Activated naive CD4-positive, alpha-beta T cell treated with anti-CD3 and anti-CD28 coated beads, Interleukin-2, amount 10 ng/mL, durations not matched to agents 7 days and 5 days (primary cell): ENCODE measurements around the gene ZIM2.
"Not testable (repeated sequence)": the region's sequence is repeated elsewhere in the genome, so short reads cannot be mapped to it uniquely, and the experiment has no call there.

Experiments used
- CTCF ChIA-PET: fragments of 350-600 bp; sonication (Branson Sonifier 250); formaldehyde crosslinking; loops from one replicate; lab custom pipeline; 2021; ENCODE audit warnings: antibody characterized with exemption; lab: Charles Lee
- DNase-seq: peaks from one replicate; pipeline ENCODE4 v3.0.0-alpha.2; 2020
- H3K27ac Mint-ChIP-seq: one replicate; pipeline ENCODE4 v1.8.0; 2021; ENCODE audit warnings: mild to moderate bottlenecking, moderate library complexity, mixed read lengths
- H3K27me3 Mint-ChIP-seq: one replicate; pipeline ENCODE4 v1.8.0; 2021; ENCODE audit warnings: mild to moderate bottlenecking, mixed read lengths
- H3K36me3 Mint-ChIP-seq: one replicate; pipeline ENCODE4 v1.8.0; 2021; ENCODE audit warnings: mixed read lengths
- H3K4me1 Mint-ChIP-seq: one replicate; pipeline ENCODE4 v1.8.0; 2021; ENCODE audit warnings: mixed read lengths
- H3K4me3 Mint-ChIP-seq: one replicate; pipeline ENCODE4 v1.8.0; 2021; ENCODE audit warnings: mild to moderate bottlenecking, moderate library complexity, mixed read lengths
- H3K9me3 Mint-ChIP-seq: one replicate; pipeline ENCODE4 v1.8.0; 2021; ENCODE audit warnings: mixed read lengths

The ZIM2 gene

GRCh38 chr19:56840451-56841192 lies at the start of gene ZIM2, which contains the start of gene PEG3:
Gene ZIM2, minus strand, starts transcription at chr19:56840726. Its CDS starts 16,449 bp downstream, at chr19:56824277.
Gene PEG3, minus strand, starts transcription at chr19:56840726. Its CDS starts 16,071 bp downstream, at chr19:56824655.
- no peak for DNase-seq
- peak within 1 kb of the TSS; percentile 33 for H3K27ac Mint-ChIP-seq
- CTCF ChIA-PET, result no interaction called here
- H3K36me3 Mint-ChIP-seq, result peaks cover 10% of the 10 kb centered on the region
- no peak within 1 kb of the TSS for H3K4me3 Mint-ChIP-seq
- H3K9me3 Mint-ChIP-seq, result peaks cover 40% of the 10 kb centered on the region
- H3K27me3 Mint-ChIP-seq, result no peaks in the 10 kb centered on the region
- H3K4me1 Mint-ChIP-seq, result no peaks in the 10 kb centered on the region

- no peaks in the 10 kb centered on the region for H3K4me1 Mint-ChIP-seq
- peaks cover under 1% of the 10 kb centered on the region for H3K36me3 Mint-ChIP-seq
- no peak for DNase-seq
Observed at GRCh38 chr19:56885173-56885985, 44.9 kb upstream of the ZIM2 start.

DNA sequence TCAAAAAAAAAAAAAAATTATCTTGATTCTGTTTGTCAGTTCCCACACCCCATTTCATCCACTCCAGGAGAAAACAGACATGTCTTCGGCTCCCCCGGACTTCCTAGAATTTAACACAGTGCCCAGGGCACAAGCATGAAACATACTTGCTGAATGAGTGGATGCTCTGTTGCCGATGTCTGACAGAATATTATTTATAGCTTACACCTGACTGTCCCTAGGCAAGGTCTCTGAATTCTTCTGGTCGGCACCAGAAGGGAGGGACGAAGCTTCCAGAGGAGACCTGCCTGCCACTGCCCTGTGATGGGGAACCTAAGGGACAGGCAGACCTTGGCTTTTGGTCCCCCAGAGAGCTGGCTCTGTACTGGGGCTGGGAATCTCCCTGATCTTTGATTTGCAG lies 43.9 kb upstream of the ZIM2 start:
- Mint-ChIP-seq H3K36me3 (no peaks in the 10 kb centered on the region), H3K27me3 (no peaks in the 10 kb centered on the region), H3K4me1 (no peaks in the 10 kb centered on the region), H3K27ac (no peak overlapping the region), H3K9me3 (peaks cover 56% of the 10 kb centered on the region), H3K4me3 (no peak overlapping the region)
- CTCF ChIA-PET, result no interaction called here
- DNase-seq, result no peak

More at GRCh38 chr19:56885173-56885985, 44.9 kb upstream of the ZIM2 start:
- no peaks in the 10 kb centered on the region for H3K27me3 Mint-ChIP-seq
- peaks cover 55% of the 10 kb centered on the region for H3K9me3 Mint-ChIP-seq
- no peak overlapping the region for H3K4me3 Mint-ChIP-seq
- H3K27ac Mint-ChIP-seq, result no peak overlapping the region
- CTCF ChIA-PET, result no interaction called here

- no peaks in the 10 kb centered on the region for H3K4me1 Mint-ChIP-seq
- no peak overlapping the region for H3K27ac Mint-ChIP-seq
- no peaks in the 10 kb centered on the region for H3K36me3 Mint-ChIP-seq
- no peak overlapping the region for H3K4me3 Mint-ChIP-seq
- no peaks in the 10 kb centered on the region for H3K27me3 Mint-ChIP-seq
- CTCF ChIA-PET, result no interaction called here
- DNase-seq, result no peak
- peaks cover 51% of the 10 kb centered on the region for H3K9me3 Mint-ChIP-seq
Observed at GRCh38 chr19:56880592-56881190, 40.2 kb upstream of the ZIM2 start.

DNA sequence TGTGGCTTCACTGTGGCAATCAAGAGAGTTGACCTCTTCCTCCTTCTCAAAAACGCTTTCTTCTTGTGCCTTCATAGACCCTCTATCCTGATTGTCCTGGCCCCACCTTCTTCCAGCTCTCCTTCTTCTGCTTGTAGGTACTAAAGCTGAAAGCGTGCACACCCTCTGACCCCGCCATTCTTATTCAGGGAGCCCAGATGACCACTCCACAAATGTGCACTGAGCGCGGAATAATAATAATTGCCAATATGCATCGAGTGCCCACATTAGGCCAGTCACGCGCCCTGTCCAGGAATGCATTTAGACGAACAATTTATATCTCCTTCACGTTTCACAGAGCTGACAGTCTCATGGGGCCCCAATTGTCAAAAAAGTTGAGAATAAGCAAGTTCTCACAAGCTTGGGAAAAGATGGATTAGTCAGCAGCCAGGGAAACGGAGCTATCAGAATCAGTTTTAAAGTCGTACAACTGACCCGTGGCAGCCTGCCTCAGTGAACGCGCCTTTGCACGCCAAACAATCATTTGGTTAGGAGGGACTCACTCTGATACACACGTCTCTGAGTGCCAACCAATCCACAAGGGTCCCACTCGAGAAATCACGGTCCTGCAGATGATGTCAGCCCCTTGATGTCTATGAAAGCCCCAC lies 36.7 kb upstream of the ZIM2 start:
- H3K9me3 Mint-ChIP-seq, result peaks cover 57% of the 10 kb centered on the region
- DNase-seq, result no peak
- H3K27ac Mint-ChIP-seq, result no peak overlapping the region
- no peaks in the 10 kb centered on the region for H3K36me3 Mint-ChIP-seq
- no peaks in the 10 kb centered on the region for H3K4me1 Mint-ChIP-seq
- CTCF ChIA-PET, result no interaction called here
- H3K4me3 Mint-ChIP-seq, result no peak overlapping the region
- no peaks in the 10 kb centered on the region for H3K27me3 Mint-ChIP-seq

- peaks cover 59% of the 10 kb centered on the region for H3K9me3 Mint-ChIP-seq
- H3K27ac Mint-ChIP-seq, result no peak overlapping the region
- no peaks in the 10 kb centered on the region for H3K36me3 Mint-ChIP-seq
Observed at GRCh38 chr19:56875717-56876116, 35.2 kb upstream of the ZIM2 start.

DNA sequence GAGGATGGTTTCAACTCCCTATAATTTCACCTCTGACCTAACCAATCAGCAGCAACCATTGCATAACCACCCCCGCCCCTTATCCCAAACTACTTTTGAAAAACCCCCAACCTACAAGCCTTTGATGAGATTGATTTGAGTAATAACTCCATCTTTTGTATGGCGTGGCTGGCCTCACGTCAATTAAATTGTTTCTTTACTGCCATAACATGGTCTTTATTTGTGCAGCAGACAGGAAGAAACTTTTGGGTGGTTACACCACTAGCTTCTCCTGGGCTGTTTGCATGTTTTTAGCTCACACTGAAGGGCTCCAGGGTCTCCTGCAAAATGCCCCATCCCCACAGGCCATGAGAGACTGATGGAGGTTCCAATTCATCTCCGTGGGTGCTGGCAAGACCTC lies 34.0 kb upstream of the ZIM2 start:
- H3K27ac Mint-ChIP-seq, result no peak overlapping the region
- no peaks in the 10 kb centered on the region for H3K4me1 Mint-ChIP-seq
- H3K27me3 Mint-ChIP-seq, result no peaks in the 10 kb centered on the region
- no peaks in the 10 kb centered on the region for H3K36me3 Mint-ChIP-seq
- H3K4me3 Mint-ChIP-seq, result no peak overlapping the region
- no peak for DNase-seq
- CTCF ChIA-PET, result no interaction called here
- peaks cover 63% of the 10 kb centered on the region for H3K9me3 Mint-ChIP-seq

More at GRCh38 chr19:56875717-56876116, 35.2 kb upstream of the ZIM2 start:
- H3K4me3 Mint-ChIP-seq, result no peak overlapping the region
- no peaks in the 10 kb centered on the region for H3K4me1 Mint-ChIP-seq
- H3K27me3 Mint-ChIP-seq, result no peaks in the 10 kb centered on the region
- CTCF ChIA-PET, result no interaction called here
- DNase-seq, result no peak

DNA sequence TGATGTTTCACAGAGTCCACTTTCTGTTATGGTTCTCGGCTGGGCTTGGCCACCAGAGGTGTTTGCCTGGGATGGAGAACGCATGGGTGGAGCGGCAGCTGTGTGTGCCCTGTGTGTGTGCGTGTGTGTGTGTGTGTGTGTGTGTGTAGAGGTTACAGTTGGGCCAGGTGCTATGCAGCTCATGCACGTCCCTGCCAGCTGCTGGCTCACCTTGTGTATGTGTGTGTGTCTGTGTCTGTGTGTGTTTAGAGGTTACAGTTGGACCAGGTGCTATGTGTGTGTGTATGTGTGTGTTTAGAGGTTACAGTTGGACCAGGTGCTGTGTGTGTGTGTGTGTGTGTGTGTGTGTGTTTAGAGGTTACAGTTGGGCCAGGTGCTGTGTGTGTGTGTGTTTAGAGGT lies 33.0 kb upstream of the ZIM2 start:
- no peak overlapping the region for H3K27ac Mint-ChIP-seq
- peaks cover 66% of the 10 kb centered on the region for H3K9me3 Mint-ChIP-seq
- H3K4me3 Mint-ChIP-seq, result no peak overlapping the region
- no peaks in the 10 kb centered on the region for H3K4me1 Mint-ChIP-seq
- no peak for DNase-seq
- H3K27me3 Mint-ChIP-seq, result no peaks in the 10 kb centered on the region
- H3K36me3 Mint-ChIP-seq, result no peaks in the 10 kb centered on the region
- CTCF ChIA-PET, result no interaction called here

DNA sequence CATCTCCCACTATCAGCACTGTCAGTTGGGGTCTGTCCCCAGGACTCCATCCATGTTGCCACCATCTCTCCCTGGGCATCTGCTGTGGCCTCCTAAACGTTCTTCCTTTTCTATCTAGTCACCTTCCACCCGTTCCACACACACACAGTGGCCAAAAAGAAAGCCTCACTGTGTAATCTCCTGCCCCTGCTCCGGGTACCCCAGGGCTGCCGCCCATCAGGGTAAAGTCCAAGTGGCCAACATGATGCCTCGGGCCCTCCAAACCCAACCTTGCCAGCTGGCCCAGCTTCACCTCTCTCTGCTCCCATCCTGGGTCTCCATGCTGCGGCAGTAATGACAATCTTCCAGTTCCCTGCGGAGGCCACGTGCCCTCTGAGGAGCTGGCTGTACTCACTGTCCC lies 29.4 kb upstream of the ZIM2 start:
- H3K27me3 Mint-ChIP-seq, result no peaks in the 10 kb centered on the region
- no peaks in the 10 kb centered on the region for H3K4me1 Mint-ChIP-seq
- DNase-seq, result no peak
- H3K4me3 Mint-ChIP-seq, result no peak overlapping the region
- H3K27ac Mint-ChIP-seq, result no peak overlapping the region
- peaks cover 64% of the 10 kb centered on the region for H3K9me3 Mint-ChIP-seq
- H3K36me3 Mint-ChIP-seq, result no peaks in the 10 kb centered on the region
- CTCF ChIA-PET, result no interaction called here

GRCh38 chr19:56868446-56868845 lies 27.9 kb upstream of the ZIM2 start:
- Mint-ChIP-seq H3K27ac (no peak overlapping the region), H3K36me3 (no peaks in the 10 kb centered on the region), H3K9me3 (peaks cover 63% of the 10 kb centered on the region), H3K4me1 (no peaks in the 10 kb centered on the region), H3K4me3 (no peak overlapping the region), H3K27me3 (no peaks in the 10 kb centered on the region)
- CTCF ChIA-PET, result no interaction called here
- no peak for DNase-seq

DNA sequence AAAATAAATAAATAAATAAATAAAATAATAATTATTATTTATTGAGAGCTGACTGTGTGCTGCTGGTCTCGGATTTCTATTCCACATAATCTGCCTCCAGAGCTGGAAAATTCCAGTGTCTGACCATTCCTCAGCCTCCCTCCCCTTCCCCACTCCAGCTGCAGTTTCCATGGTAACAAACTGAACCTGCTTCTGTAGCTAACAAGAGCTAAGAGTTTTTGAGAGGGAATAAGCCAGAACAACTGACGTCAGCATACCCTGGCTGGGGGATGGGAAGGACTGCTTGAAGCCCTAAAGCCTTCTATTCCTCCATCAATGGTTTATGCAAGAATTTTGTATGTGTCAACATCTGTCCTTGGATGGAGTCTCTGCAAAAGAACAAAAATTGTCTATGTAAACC lies 26.0 kb upstream of the ZIM2 start:
- Mint-ChIP-seq H3K9me3 (peaks cover 60% of the 10 kb centered on the region), H3K4me3 (no peak overlapping the region), H3K36me3 (no peaks in the 10 kb centered on the region), H3K27ac (no peak overlapping the region), H3K4me1 (no peaks in the 10 kb centered on the region), H3K27me3 (no peaks in the 10 kb centered on the region)
- DNase-seq, result no peak
- CTCF ChIA-PET, result no interaction called here

- no peaks in the 10 kb centered on the region for H3K27me3 Mint-ChIP-seq
- no peak overlapping the region for H3K4me3 Mint-ChIP-seq
- peaks cover 57% of the 10 kb centered on the region for H3K9me3 Mint-ChIP-seq
- no peak overlapping the region for H3K27ac Mint-ChIP-seq
- no peak for DNase-seq
- no peaks in the 10 kb centered on the region for H3K36me3 Mint-ChIP-seq
- CTCF ChIA-PET, result no interaction called here
- no peaks in the 10 kb centered on the region for H3K4me1 Mint-ChIP-seq
Observed at GRCh38 chr19:56864443-56865125, 24.1 kb upstream of the ZIM2 start.

DNA sequence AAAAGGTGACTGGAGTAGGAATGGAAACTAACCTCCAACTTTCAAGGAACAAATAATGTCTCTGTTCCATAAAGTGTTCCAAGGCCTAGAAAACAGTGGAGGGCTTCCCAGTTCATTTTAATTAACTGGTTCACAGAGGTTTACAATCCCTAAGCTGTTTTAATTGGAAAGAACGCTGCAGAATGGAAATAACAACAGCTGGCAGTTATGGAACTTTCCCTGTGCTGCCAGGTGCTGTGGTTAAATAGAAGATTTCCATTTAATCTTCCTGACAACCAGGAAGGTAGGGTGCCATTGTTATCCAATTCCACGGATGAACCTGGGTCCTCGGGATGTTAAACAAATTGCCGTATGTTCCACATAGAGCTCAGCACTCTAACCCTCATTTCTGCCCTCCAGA lies 22.2 kb upstream of the ZIM2 start:
- DNase-seq, result no peak
- Mint-ChIP-seq H3K4me3 (no peak overlapping the region), H3K36me3 (no peaks in the 10 kb centered on the region), H3K27ac (no peak overlapping the region), H3K9me3 (peaks cover 53% of the 10 kb centered on the region), H3K27me3 (no peaks in the 10 kb centered on the region), H3K4me1 (no peaks in the 10 kb centered on the region)
- CTCF ChIA-PET, result no interaction called here

- H3K27me3 Mint-ChIP-seq, H3K36me3 Mint-ChIP-seq, H3K27ac Mint-ChIP-seq, H3K4me1 Mint-ChIP-seq, CTCF ChIA-PET, H3K4me3 Mint-ChIP-seq, DNase-seq: not testable (repeated sequence)
- H3K9me3 Mint-ChIP-seq, result peaks cover 57% of the 10 kb centered on the region
Observed at GRCh38 chr19:56860409-56860808, 19.9 kb upstream of the ZIM2 start.
